ENCODE measurements around the gene GPR84.

- TF ChIP-seq, protein P1, sequence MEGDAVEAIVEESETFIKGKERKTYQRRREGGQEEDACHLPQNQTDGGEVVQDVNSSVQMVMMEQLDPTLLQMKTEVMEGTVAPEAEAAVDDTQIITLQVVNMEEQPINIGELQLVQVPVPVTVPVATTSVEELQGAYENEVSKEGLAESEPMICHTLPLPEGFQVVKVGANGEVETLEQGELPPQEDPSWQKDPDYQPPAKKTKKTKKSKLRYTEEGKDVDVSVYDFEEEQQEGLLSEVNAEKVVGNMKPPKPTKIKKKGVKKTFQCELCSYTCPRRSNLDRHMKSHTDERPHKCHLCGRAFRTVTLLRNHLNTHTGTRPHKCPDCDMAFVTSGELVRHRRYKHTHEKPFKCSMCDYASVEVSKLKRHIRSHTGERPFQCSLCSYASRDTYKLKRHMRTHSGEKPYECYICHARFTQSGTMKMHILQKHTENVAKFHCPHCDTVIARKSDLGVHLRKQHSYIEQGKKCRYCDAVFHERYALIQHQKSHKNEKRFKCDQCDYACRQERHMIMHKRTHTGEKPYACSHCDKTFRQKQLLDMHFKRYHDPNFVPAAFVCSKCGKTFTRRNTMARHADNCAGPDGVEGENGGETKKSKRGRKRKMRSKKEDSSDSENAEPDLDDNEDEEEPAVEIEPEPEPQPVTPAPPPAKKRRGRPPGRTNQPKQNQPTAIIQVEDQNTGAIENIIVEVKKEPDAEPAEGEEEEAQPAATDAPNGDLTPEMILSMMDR (IDR thresholded peaks at IDR 0.05): no peak
- no peak for TF ChIP-seq POLR2A (IDR thresholded peaks at IDR 0.05)
Observed at GRCh38 chr12:54368025-54368708, 3.9 kb upstream of the GPR84 start.
